ENCODE data around the gene ZNF26.

Gene ZNF26

GRCh38 chr12:132986885-132987225 is 688 bp downstream of the ZNF26 start:
- H3K27me3 Mint-ChIP-seq: no peaks in the 10 kb centered on the region
- H3K36me3 Mint-ChIP-seq: peaks cover 54% of the 10 kb centered on the region
- H3K4me3 Mint-ChIP-seq: peak overlapping the region; percentile 89
- peaks cover 30% of the 10 kb centered on the region for H3K4me1 Mint-ChIP-seq
- peak overlapping the region; percentile 98 for H3K27ac Mint-ChIP-seq
- ATAC-seq: no peak
- H3K9me3 Mint-ChIP-seq: peaks cover 12% of the 10 kb centered on the region

- Mint-ChIP-seq H3K9me3 (peaks cover 33% of the 10 kb centered on the region), H3K4me3 (no peak overlapping the region), H3K27ac (no peak overlapping the region), H3K36me3 (peaks cover 79% of the 10 kb centered on the region), H3K4me1 (no peaks in the 10 kb centered on the region), H3K27me3 (no peaks in the 10 kb centered on the region)
- no peak for ATAC-seq
Measured at GRCh38 chr12:132998741-132999140, 12.6 kb downstream of the ZNF26 start.

GRCh38 chr12:133010657-133011297 is 24.6 kb downstream of the ZNF26 start:
- Mint-ChIP-seq H3K4me3 (no peak overlapping the region), H3K36me3 (peaks cover 94% of the 10 kb centered on the region), H3K9me3 (peaks cover 30% of the 10 kb centered on the region), H3K27ac (no peak overlapping the region), H3K4me1 (no peaks in the 10 kb centered on the region), H3K27me3 (no peaks in the 10 kb centered on the region)
- no peak for ATAC-seq

GRCh38 chr12:133023566-133023965 is 37.4 kb downstream of the ZNF26 start:
- Mint-ChIP-seq H3K9me3 (peaks cover 33% of the 10 kb centered on the region), H3K4me3 (no peak overlapping the region), H3K27me3 (no peaks in the 10 kb centered on the region), H3K36me3 (peaks cover 23% of the 10 kb centered on the region), H3K27ac (no peak overlapping the region), H3K4me1 (no peaks in the 10 kb centered on the region)
- ATAC-seq: no peak

- Mint-ChIP-seq H3K4me3 (no peak overlapping the region), H3K9me3 (peaks cover 20% of the 10 kb centered on the region), H3K4me1 (no peaks in the 10 kb centered on the region), H3K27me3 (no peaks in the 10 kb centered on the region), H3K36me3 (no peaks in the 10 kb centered on the region), H3K27ac (no peak overlapping the region)
- ATAC-seq: no peak
Measured at GRCh38 chr12:133026996-133027395, 40.8 kb downstream of the ZNF26 start.

GRCh38 chr12:133037207-133038005 is 51.2 kb downstream of the ZNF26 start, which contains the start of gene ZNF84:
ZNF84 (plus strand) TSS chr12:133037509; CDS start chr12:133041468, 3,959 bp downstream.
- ATAC-seq: peak; percentile 99
- H3K9me3 Mint-ChIP-seq: peaks cover 27% of the 10 kb centered on the region
- H3K27me3 Mint-ChIP-seq: peaks cover 8% of the 10 kb centered on the region
- H3K27ac Mint-ChIP-seq: peak within 1 kb of the TSS; percentile 92
- H3K4me3 Mint-ChIP-seq: peak within 1 kb of the TSS; percentile 84
- peaks cover 6% of the 10 kb centered on the region for H3K4me1 Mint-ChIP-seq
- H3K36me3 Mint-ChIP-seq: peaks cover 53% of the 10 kb centered on the region

GRCh38 chr12:133038118-133038709 is 52.0 kb downstream of the ZNF26 start:
- Mint-ChIP-seq H3K9me3 (peaks cover 30% of the 10 kb centered on the region), H3K4me1 (peaks cover 6% of the 10 kb centered on the region), H3K4me3 (peak overlapping the region; percentile 84), H3K27me3 (peaks cover 8% of the 10 kb centered on the region), H3K27ac (peak overlapping the region; percentile 92), H3K36me3 (peaks cover 61% of the 10 kb centered on the region)
- no peak for ATAC-seq

- Mint-ChIP-seq H3K27me3 (no peaks in the 10 kb centered on the region), H3K9me3 (peaks cover 32% of the 10 kb centered on the region), H3K4me3 (no peak overlapping the region), H3K27ac (no peak overlapping the region), H3K4me1 (no peaks in the 10 kb centered on the region), H3K36me3 (peaks cover 98% of the 10 kb centered on the region)
- no peak for ATAC-seq
Measured at GRCh38 chr12:133046698-133047097, 60.5 kb downstream of the ZNF26 start.

- Mint-ChIP-seq H3K4me3 (no peak overlapping the region), H3K36me3 (peaks cover 56% of the 10 kb centered on the region), H3K27ac (no peak overlapping the region), H3K9me3 (peaks cover 27% of the 10 kb centered on the region), H3K4me1 (no peaks in the 10 kb centered on the region), H3K27me3 (no peaks in the 10 kb centered on the region)
- ATAC-seq: no peak
Measured at GRCh38 chr12:133057446-133057845, 71.3 kb downstream of the ZNF26 start.

- Mint-ChIP-seq H3K4me3 (no peak overlapping the region), H3K9me3 (peaks cover 29% of the 10 kb centered on the region), H3K27ac (no peak overlapping the region), H3K27me3 (no peaks in the 10 kb centered on the region), H3K36me3 (peaks cover 56% of the 10 kb centered on the region), H3K4me1 (no peaks in the 10 kb centered on the region)
- no peak for ATAC-seq
Measured at GRCh38 chr12:133058203-133059113, 72.3 kb downstream of the ZNF26 start.

- H3K9me3 Mint-ChIP-seq: peaks cover 33% of the 10 kb centered on the region
- no peak for ATAC-seq
- no peak overlapping the region for H3K4me3 Mint-ChIP-seq
- H3K27me3 Mint-ChIP-seq: no peaks in the 10 kb centered on the region
- H3K36me3 Mint-ChIP-seq: peaks cover 49% of the 10 kb centered on the region
- H3K4me1 Mint-ChIP-seq: no peaks in the 10 kb centered on the region
- no peak overlapping the region for H3K27ac Mint-ChIP-seq
Measured at GRCh38 chr12:133061954-133062353, 75.8 kb downstream of the ZNF26 start.

GRCh38 chr12:133063556-133063955 is 77.4 kb downstream of the ZNF26 start:
- Mint-ChIP-seq H3K27me3 (no peaks in the 10 kb centered on the region), H3K4me1 (no peaks in the 10 kb centered on the region), H3K36me3 (peaks cover 33% of the 10 kb centered on the region), H3K4me3 (no peak overlapping the region), H3K27ac (no peak overlapping the region), H3K9me3 (peaks cover 33% of the 10 kb centered on the region)
- ATAC-seq: no peak

GRCh38 chr12:133073836-133074235 is 87.7 kb downstream of the ZNF26 start:
- Mint-ChIP-seq H3K9me3 (peaks cover 31% of the 10 kb centered on the region), H3K4me1 (no peaks in the 10 kb centered on the region), H3K36me3 (peaks cover 15% of the 10 kb centered on the region), H3K4me3 (no peak overlapping the region), H3K27me3 (no peaks in the 10 kb centered on the region), H3K27ac (no peak overlapping the region)
- no peak for ATAC-seq
